Bronchial epithelial cell (primary cell): Measurements from ENCODE around the gene SWAP70. TPM values are rescaled to one million over a fixed set of nuclear protein-coding genes. Genes with fewer than 3 reads are reported as not detected.

Source experiments
- DNase-seq: peaks from one replicate; pipeline ENCODE4 v3.0.0-alpha.2; 2010; ENCODE audit warnings: low read depth
- FAIRE-seq: peaks from 2 replicates; lab custom pipeline; 2011; peaks lifted over from hg19 to GRCh38; lab: Jason Lieb, UNC
- H3K27me3 ChIP-seq: 2 replicates; pipeline ENCODE4 v1.5.1; 2011; ENCODE audit warnings: low read length; ENCODE audit not compliant: control insufficient read depth, insufficient read depth
- H3K36me3 ChIP-seq: 2 replicates; pipeline ENCODE4 v1.5.1; 2011; ENCODE audit warnings: low read length; ENCODE audit not compliant: control insufficient read depth, insufficient read depth
- H3K4me3 ChIP-seq: 2 replicates; pipeline ENCODE4 v1.5.1; 2011; ENCODE audit warnings: mild to moderate bottlenecking, low read depth, low read length, control low read depth
- total RNA-seq: library from RNA; depleted of rRNA; stranded (reverse); fragments of >200 nt; gene quantifications from 2 replicates; pipeline ENCODE4 v1.2.1, GENCODE V29; 2014
- TF ChIP-seq, protein P1 (sequence below): IDR thresholded peaks from 2 replicates; pipeline ENCODE4 v1.5.1; 2011; ENCODE audit warnings: mild to moderate bottlenecking, moderate library complexity, low read length, control low read depth, inconsistent platforms; ENCODE audit not compliant: insufficient read depth, severe bottlenecking

The SWAP70 gene
- total RNA-seq, 1 donor from 2014 or later: 26.3 TPM

DNA sequence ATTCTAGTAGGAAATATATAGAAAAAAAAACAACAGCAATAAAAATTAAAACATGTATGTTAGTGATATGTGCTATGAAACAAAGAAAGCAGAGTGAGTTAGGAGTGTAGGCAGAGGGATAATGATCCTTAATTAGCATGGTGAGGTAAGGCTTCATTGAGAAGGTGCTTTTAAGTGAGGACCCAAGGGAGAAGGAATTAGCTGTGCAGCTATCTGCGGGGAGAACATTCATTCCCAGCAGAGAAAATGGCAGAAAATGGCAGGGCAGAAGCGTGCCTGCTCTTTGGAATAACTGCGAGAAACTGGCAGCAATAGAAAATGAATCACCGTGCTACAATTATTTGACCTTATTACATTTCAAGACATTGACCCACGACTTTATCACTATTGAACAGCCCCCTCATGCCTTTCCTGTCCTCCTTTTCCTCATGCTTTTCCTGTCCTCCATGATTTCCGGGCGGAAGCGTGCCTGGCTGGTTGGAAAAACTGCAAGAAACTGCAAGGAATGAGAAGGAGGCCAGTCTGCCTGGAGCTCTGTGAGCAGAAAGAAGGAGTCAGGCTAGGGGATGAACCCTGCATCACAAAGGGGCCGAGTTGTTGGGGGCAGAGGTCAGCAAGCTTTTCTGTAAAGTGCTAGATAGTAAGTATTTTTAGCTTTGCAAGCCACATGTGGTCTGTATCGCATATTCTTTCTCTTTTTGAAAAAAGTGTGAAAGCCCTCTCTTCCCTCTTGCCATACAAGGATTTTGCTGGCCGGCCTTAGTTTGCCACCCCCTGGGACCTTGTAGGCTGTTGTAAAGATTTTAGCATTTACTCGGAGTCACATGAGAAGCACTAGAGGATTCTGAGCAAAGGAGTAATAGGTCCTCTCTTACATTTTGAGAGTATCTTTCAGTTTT, 37.1 kb upstream of the SWAP70 start:
- TF ChIP-seq, protein P1, sequence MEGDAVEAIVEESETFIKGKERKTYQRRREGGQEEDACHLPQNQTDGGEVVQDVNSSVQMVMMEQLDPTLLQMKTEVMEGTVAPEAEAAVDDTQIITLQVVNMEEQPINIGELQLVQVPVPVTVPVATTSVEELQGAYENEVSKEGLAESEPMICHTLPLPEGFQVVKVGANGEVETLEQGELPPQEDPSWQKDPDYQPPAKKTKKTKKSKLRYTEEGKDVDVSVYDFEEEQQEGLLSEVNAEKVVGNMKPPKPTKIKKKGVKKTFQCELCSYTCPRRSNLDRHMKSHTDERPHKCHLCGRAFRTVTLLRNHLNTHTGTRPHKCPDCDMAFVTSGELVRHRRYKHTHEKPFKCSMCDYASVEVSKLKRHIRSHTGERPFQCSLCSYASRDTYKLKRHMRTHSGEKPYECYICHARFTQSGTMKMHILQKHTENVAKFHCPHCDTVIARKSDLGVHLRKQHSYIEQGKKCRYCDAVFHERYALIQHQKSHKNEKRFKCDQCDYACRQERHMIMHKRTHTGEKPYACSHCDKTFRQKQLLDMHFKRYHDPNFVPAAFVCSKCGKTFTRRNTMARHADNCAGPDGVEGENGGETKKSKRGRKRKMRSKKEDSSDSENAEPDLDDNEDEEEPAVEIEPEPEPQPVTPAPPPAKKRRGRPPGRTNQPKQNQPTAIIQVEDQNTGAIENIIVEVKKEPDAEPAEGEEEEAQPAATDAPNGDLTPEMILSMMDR: no peak
- H3K27me3 ChIP-seq: no peaks in the 10 kb centered on the region
- FAIRE-seq (no peak), DNase-seq (no peak)
- no peak overlapping the region for H3K4me3 ChIP-seq
- no peaks in the 10 kb centered on the region for H3K36me3 ChIP-seq

DNA sequence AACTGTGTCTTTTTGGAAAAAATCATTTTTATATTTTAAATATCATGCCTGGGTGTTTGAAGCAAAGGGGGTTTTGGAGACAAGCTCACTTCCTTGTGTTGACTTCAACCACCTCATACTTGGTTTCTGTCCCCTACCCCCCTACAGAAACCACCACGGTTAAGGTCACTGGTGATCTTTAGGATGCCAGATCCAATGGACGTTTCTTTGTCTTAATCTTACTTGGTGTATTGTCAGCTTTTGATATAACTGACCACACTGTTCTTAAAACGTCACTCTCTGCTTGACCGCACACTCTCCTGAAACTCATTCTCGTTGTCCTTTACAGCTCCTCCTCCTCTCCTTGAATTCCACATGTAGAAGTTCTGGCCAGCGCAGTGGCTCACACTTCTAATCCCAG, 34.8 kb upstream of the SWAP70 start:
- H3K4me3 ChIP-seq: no peak overlapping the region
- no peaks in the 10 kb centered on the region for H3K27me3 ChIP-seq
- TF ChIP-seq, protein P1: no peak
- no peaks in the 10 kb centered on the region for H3K36me3 ChIP-seq
- DNase-seq (no peak), FAIRE-seq (no peak)

DNA sequence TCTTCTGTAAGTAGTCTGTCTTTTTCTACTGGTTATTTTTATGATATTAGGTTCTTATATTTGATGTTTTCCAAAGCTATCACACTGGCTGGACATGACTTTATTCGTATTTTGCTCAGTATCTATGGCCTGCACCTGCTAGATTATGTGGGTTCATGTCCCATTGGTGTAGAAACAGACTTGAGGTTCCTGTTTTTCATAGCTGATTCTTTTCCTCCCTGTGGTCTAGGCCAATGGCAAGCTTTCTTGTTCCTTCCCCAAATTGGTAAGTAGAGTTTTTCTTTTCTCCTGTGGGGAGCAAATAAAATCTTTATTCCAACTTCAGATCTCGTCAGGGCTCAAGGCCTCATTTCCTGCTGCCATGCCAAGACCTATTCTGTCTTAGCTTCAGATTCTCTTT, 30.2 kb upstream of the SWAP70 start:
- H3K27me3 ChIP-seq: no peaks in the 10 kb centered on the region
- no peak for FAIRE-seq
- DNase-seq: no peak
- H3K4me3 ChIP-seq: no peak overlapping the region
- TF ChIP-seq, protein P1: no peak
- no peaks in the 10 kb centered on the region for H3K36me3 ChIP-seq

DNA sequence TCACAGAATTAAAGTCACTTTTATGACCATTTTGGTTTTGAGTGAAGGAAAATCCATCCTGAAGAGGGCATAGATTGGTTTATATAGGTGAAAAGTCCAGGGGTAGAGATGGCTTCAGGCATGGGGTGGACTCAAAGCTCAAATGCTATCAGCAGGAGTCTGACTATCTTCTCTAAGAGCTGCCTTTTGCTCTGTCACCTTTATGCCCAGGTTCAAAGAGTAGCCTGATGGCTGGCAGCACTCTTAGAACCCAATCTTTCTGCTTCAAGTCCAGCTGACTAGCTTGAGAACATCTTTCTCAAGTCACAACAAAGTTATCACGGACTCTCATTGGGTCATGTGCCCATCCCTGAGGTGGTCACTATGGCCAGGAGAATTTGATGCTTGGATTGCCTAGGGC, 27.2 kb upstream of the SWAP70 start:
- no peak for FAIRE-seq

DNA sequence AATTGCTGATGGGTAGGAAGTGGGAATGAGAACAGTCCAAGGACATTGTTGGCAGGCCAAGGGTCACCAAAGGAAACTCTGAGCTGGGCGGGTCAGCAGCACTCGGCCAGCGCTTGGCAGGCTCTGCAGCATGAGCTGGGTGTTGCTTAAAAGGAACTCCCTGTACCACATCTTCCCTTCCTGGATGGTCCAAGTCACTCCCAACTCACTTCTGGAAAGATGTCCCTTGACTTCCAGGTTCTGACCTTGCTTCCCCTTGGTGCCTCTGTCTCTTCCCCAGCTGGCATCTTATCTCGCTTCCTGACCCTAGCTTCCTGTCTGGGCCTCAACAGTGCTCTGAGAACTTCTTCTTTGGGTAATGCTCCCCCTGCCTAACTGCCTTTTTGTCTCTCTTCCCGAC, 24.8 kb upstream of the SWAP70 start:
- no peak for DNase-seq
- no peak for FAIRE-seq
- no peaks in the 10 kb centered on the region for H3K36me3 ChIP-seq
- no peaks in the 10 kb centered on the region for H3K27me3 ChIP-seq
- H3K4me3 ChIP-seq: no peak overlapping the region
- TF ChIP-seq, protein P1: no peak

More for the DNA sequence above, 27.2 kb upstream of the SWAP70 start:
- no peaks in the 10 kb centered on the region for H3K36me3 ChIP-seq
- no peak for DNase-seq
- no peak overlapping the region for H3K4me3 ChIP-seq
- H3K27me3 ChIP-seq: no peaks in the 10 kb centered on the region
- TF ChIP-seq, protein P1: no peak
